H1 (cell line): Measurements from ENCODE around the gene SCARB2. TPM values are rescaled to one million over a fixed set of nuclear protein-coding genes. Genes with fewer than 3 reads are reported as not detected.

Experiments used
- RNF2 ChIP-seq: fragments of 200-900, 300-1000 bp; sonication (generic); IDR thresholded peaks from 2 replicates; pipeline ENCODE4 v1.7.1; 2016; ENCODE audit warnings: borderline replicate concordance, low read depth, mild to moderate bottlenecking, antibody characterized with exemption, low read length; ENCODE audit not compliant: poor library complexity, severe bottlenecking; ENCODE audit errors: missing control alignments
- RXRA ChIP-seq: IDR thresholded peaks from 2 replicates; pipeline ENCODE4 v1.6.1; 2011; ENCODE audit warnings: low read depth, mild to moderate bottlenecking, low read length, moderate library complexity; ENCODE audit not compliant: insufficient read depth
- ZNF274 ChIP-seq: IDR thresholded peaks from 2 replicates; pipeline ENCODE4 v1.7.0; 2012; ENCODE audit warnings: low read length, borderline replicate concordance; ENCODE audit errors: extremely low read depth
- polyA plus RNA-seq, 7 experiments: library from polyadenylated mRNA; depleted of rRNA in 3 of 7; stranded (reverse) in 5 of 7; unstranded in 2 of 7; fragments of >200 nt in 5 of 7; fragments of 200-250 nt in 2 of 7; gene quantifications; 1 replicate in 5 of 7; 2 replicates in 1 of 7; 4 replicates in 1 of 7; pipeline versions ENCODE4 v1.2.1 to v1.2.3, GENCODE V29; 2011 to 2013; ENCODE audit warnings: missing spikeins in 2 of 7, mixed read lengths in 2 of 7
- total RNA-seq: library from RNA; stranded (reverse); fragmentation: NEBNext Ultra II Directional; extraction: Animal tissue kit (Norgen Biotek cat#: 25700); gene quantifications from 2 replicates; pipeline ENCODE4 v1.2.1, GENCODE V29; 2021

The SCARB2 gene
- total and polyA plus RNA-seq, 2 of the 8 experiments (the other 6 are each of a cell fraction or from before 2014, with no cell fraction given): 18.5 to 35.7 TPM

GRCh38 chr4:76197031-76197743 is 16.4 kb downstream of the SCARB2 start (continued):
- TF ChIP-seq RNF2: no peak
- no peak for TF ChIP-seq RXRA
- no peak for TF ChIP-seq ZNF274
